IMR-90 (cell line): ENCODE measurements around the gene ATP6V0C. TPM values are rescaled to one million over a fixed set of nuclear protein-coding genes. Genes with fewer than 3 reads are reported as not detected.
"Not testable (repeated sequence)": the region's sequence is repeated elsewhere in the genome, so short reads cannot be mapped to it uniquely, and the experiment has no call there.

Experiments used
- ATAC-seq: fragments of 200-7000 bp; cut with Tn5 transposase; 2 replicates; pipeline ENCODE4 v1.9.1; 2020; ENCODE audit warnings: low read depth, mild to moderate bottlenecking, moderate library complexity
- BruUV-seq: library from RNA; stranded (reverse); fragments of 400-500 nt; replicated peaks from 2 replicates; lab custom pipeline; 2021; lab: Mats Ljungman, UMichigan
- CTCF ChIA-PET: fragments of 300-600 bp; formaldehyde crosslinking; extraction: SDS; loops from one replicate; lab custom pipeline; 2021; ENCODE audit warnings: antibody characterized with exemption; lab: Yijun Ruan, JAX
- POLR2A ChIA-PET: fragments of 300-600 bp; sonication (Branson Sonifier 250); formaldehyde crosslinking; loops from one replicate; lab custom pipeline; 2022; ENCODE audit warnings: antibody characterized with exemption; ENCODE audit not compliant: unreplicated experiment; lab: Charles Lee
- DNase-seq: peaks from one replicate; pipeline ENCODE4 v3.0.0; 2013
- H2AFZ ChIP-seq: replicated peaks from 2 replicates; pipeline ENCODE3; 2013; ENCODE audit warnings: low read length, mild to moderate bottlenecking; ENCODE audit not compliant: poor library complexity
- H2AK5ac ChIP-seq: 2 replicates; pipeline ENCODE4 v1.6.1; 2013; ENCODE audit warnings: low read depth, low read length, inconsistent platforms
- H2AK9ac ChIP-seq: replicated peaks from 2 replicates; pipeline ENCODE3; 2013; ENCODE audit warnings: mild to moderate bottlenecking, low read depth, low read length, moderate library complexity; ENCODE audit not compliant: poor library complexity
- H2BK120ac ChIP-seq: 2 replicates; pipeline ENCODE4 v1.6.1; 2013; ENCODE audit warnings: low read depth, low read length, inconsistent platforms
- H2BK15ac ChIP-seq: 3 replicates; pipeline ENCODE4 v1.6.1; 2013; ENCODE audit warnings: low read depth, low read length, inconsistent platforms
- H2BK20ac ChIP-seq: 2 replicates; pipeline ENCODE4 v1.6.1; 2013; ENCODE audit warnings: low read depth, mild to moderate bottlenecking, inconsistent platforms, low read length, moderate library complexity
- H2BK5ac ChIP-seq: 2 replicates; pipeline ENCODE4 v1.6.1; 2013; ENCODE audit warnings: mild to moderate bottlenecking, low read depth, low read length, inconsistent platforms; ENCODE audit not compliant: poor library complexity, severe bottlenecking
- H3K14ac ChIP-seq: replicated peaks from 2 replicates; pipeline ENCODE4 v1.6.1; 2013; ENCODE audit warnings: low read depth, low read length, inconsistent platforms
- H3K18ac ChIP-seq: 2 replicates; pipeline ENCODE4 v1.6.1; 2013; ENCODE audit warnings: low read depth, low read length, control low read depth
- H3K23ac ChIP-seq: 2 replicates; pipeline ENCODE4 v1.6.1; 2013; ENCODE audit warnings: low read depth, low read length, inconsistent platforms
- H3K27ac ChIP-seq: 2 replicates; pipeline ENCODE4 v1.5.1; 2013; ENCODE audit warnings: mild to moderate bottlenecking, control low read depth, low read length; ENCODE audit not compliant: insufficient read depth
- H3K27me3 ChIP-seq: 2 replicates; pipeline ENCODE4 v1.6.1; 2013; ENCODE audit warnings: low read length; ENCODE audit not compliant: control insufficient read depth, insufficient read depth
- H3K36me3 ChIP-seq: 2 replicates; pipeline ENCODE4 v1.6.1; 2013; ENCODE audit warnings: low read length, mixed read lengths; ENCODE audit not compliant: control insufficient read depth, insufficient read depth
- H3K4ac ChIP-seq: 2 replicates; pipeline ENCODE4 v1.6.1; 2013; ENCODE audit warnings: low read depth, low read length, inconsistent platforms
- H3K4me1 ChIP-seq: 2 replicates; pipeline ENCODE4 v1.6.1; 2013; ENCODE audit warnings: low read length, mixed read lengths; ENCODE audit not compliant: control insufficient read depth, insufficient read depth
- H3K4me2 ChIP-seq: 2 replicates; pipeline ENCODE4 v1.6.1; 2013; ENCODE audit warnings: low read depth, mild to moderate bottlenecking, control low read depth, low read length, moderate library complexity
- H3K4me3 ChIP-seq: 2 replicates; pipeline ENCODE4 v1.5.1; 2013; ENCODE audit warnings: low read depth, mild to moderate bottlenecking, control low read depth, low read length, moderate library complexity; ENCODE audit not compliant: insufficient read depth
- H3K56ac ChIP-seq: 2 replicates; pipeline ENCODE4 v1.6.1; 2013; ENCODE audit warnings: low read length, inconsistent platforms; ENCODE audit not compliant: insufficient read depth; ENCODE audit errors: extremely low read depth
- H3K79me1 ChIP-seq, 2 experiments: 2 replicates each; pipeline ENCODE4 v1.6.1; 2013; ENCODE audit warnings: low read length in 2 of 2, inconsistent platforms in 1 of 2, low read depth in 1 of 2
- H3K9ac ChIP-seq: 2 replicates; pipeline ENCODE4 v1.6.1; 2013; ENCODE audit warnings: low read depth, low read length, control low read depth
- H3K9me1 ChIP-seq: 2 replicates; pipeline ENCODE4 v1.6.1; 2013; ENCODE audit warnings: low read length, inconsistent platforms; ENCODE audit not compliant: insufficient read depth
- H3K9me3 ChIP-seq: 2 replicates; pipeline ENCODE4 v1.6.1; 2013; ENCODE audit warnings: low read length; ENCODE audit not compliant: control insufficient read depth, insufficient read depth
- H4K20me1 ChIP-seq: 2 replicates; pipeline ENCODE4 v1.6.1; 2013; ENCODE audit warnings: low read length, inconsistent platforms; ENCODE audit not compliant: insufficient read depth
- H4K5ac ChIP-seq: 2 replicates; pipeline ENCODE4 v1.6.1; 2013; ENCODE audit warnings: mild to moderate bottlenecking, low read depth, low read length, control low read depth
- H4K8ac ChIP-seq, 2 experiments: 2 replicates each; pipeline ENCODE4 v1.6.1; 2013; ENCODE audit warnings: low read depth in 2 of 2, low read length in 2 of 2, control low read depth in 1 of 2, inconsistent platforms in 1 of 2
- H4K91ac ChIP-seq: 2 replicates; pipeline ENCODE4 v1.6.1; 2013; ENCODE audit warnings: low read depth, low read length, inconsistent platforms; ENCODE audit not compliant: insufficient read depth
- CEBPB ChIP-seq: IDR thresholded peaks from 2 replicates; pipeline ENCODE4 v1.6.1; 2012; ENCODE audit warnings: low read depth, low read length, improper control_type of control experiment
- WGBS, 2 experiments: methylation state at CpG; one replicate each; pipeline versions ENCODE4 v1.1.5 to v1.1.7; 2013; ENCODE audit warnings: missing lambda C conversion rate in 2 of 2; ENCODE audit not compliant: insufficient read length in 1 of 2; ENCODE audit errors: extremely low coverage in 2 of 2; 5-methylcytosine and 5-hydroxymethylcytosine counted together
- dilution Hi-C: fragments of 300-500 bp; cut with HindIII; formaldehyde crosslinking; loops from one replicate; pipeline ENCODE4 v1.14.3; 2018; ENCODE audit warnings: low sequenced_read_pairs; ENCODE audit not compliant: unreplicated experiment
- in situ Hi-C: fragments of 300-500 bp; cut with MboI; formaldehyde crosslinking; loops from 3 replicates; pipeline ENCODE4 v1.14.3; 2019; ENCODE audit warnings: low sequenced_read_pairs, inconsistent platforms, mixed read lengths
- intact Hi-C: fragments of 100-400 bp; cut with micrococcal nuclease; formaldehyde crosslinking; loops from 2 replicates; pipeline ENCODE4 v1.10.0; 2022
- polyA plus RNA-seq, 3 experiments: library from polyadenylated mRNA; depleted of rRNA; stranded (reverse); fragments of >200 nt; gene quantifications; 2 replicates each; pipeline ENCODE4 v1.2.3, GENCODE V29; 2012; ENCODE audit warnings: low replicate concordance in 1 of 3
- total RNA-seq: library from RNA; depleted of rRNA; stranded (reverse); fragments of >200 nt; gene quantifications from 2 replicates; pipeline ENCODE4 v1.2.3, GENCODE V29; 2012

Gene ATP6V0C
- total and polyA plus RNA-seq, 2 of the 4 experiments (the other 2 are of a cell fraction) = 8.4 to 107 TPM

DNA sequence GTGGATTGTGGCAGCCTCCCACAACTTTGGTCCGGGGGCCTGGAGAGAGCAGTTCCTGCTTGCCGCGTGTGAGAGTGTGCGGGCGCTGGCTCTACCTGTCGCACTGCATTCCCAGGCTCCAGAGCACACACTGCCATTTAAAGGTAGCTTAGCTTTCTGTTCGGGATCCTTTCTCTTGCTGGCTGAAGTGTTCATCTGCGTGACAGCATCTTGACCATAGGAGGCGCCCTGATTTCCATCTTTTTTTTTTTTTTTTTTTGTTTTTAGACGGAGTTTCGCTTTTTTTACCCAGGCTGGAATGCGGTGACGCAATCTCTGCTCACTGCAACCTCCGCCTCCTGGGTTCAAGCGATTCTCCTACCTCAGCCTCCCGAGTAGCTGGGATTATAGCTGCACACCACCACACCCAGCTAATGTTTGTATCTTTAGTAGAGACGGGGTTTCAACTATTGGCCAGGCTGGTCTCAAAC lies 37.7 kb downstream of the ATP6V0C start:
- dilution Hi-C loops, DNase-seq, H3K4me3 ChIP-seq, H3K18ac ChIP-seq, H4K91ac ChIP-seq, H3K4me2 ChIP-seq, H2BK5ac ChIP-seq, H2BK15ac ChIP-seq, ATAC-seq, BruUV-seq, H2AK9ac ChIP-seq, H3K9me1 ChIP-seq, H4K5ac ChIP-seq, in situ Hi-C loops, H3K9me3 ChIP-seq, H3K79me1 ChIP-seq, H3K27ac ChIP-seq, H3K9ac ChIP-seq, H3K27me3 ChIP-seq, H4K20me1 ChIP-seq, H3K36me3 ChIP-seq, H3K14ac ChIP-seq, H3K4ac ChIP-seq, H3K56ac ChIP-seq, H2BK20ac ChIP-seq, H2AFZ ChIP-seq, H3K4me1 ChIP-seq, intact Hi-C loops, H2BK120ac ChIP-seq, H2AK5ac ChIP-seq, H3K23ac ChIP-seq, POLR2A ChIA-PET: not testable (repeated sequence)
- 100% methylated on average over 1 of the region's 17 CpGs; no CpG with 5 or more reads in 1 of the 2 experiments for WGBS, 2 experiments
- CTCF ChIA-PET = interaction anchor here (0.6 to 0.7 kb wide), 3 partner anchors 44 to 324 kb away, joined by 4 to 5 read pairs (median 5); no protein-coding TSS in a partner anchor
- TF ChIP-seq CEBPB = peak; percentile 79
- 0 out of 4 replicates have a peak overlapping the region, but pooled peaks of 1 of the 2 experiments have one; percentile 16 for H4K8ac ChIP-seq

DNA sequence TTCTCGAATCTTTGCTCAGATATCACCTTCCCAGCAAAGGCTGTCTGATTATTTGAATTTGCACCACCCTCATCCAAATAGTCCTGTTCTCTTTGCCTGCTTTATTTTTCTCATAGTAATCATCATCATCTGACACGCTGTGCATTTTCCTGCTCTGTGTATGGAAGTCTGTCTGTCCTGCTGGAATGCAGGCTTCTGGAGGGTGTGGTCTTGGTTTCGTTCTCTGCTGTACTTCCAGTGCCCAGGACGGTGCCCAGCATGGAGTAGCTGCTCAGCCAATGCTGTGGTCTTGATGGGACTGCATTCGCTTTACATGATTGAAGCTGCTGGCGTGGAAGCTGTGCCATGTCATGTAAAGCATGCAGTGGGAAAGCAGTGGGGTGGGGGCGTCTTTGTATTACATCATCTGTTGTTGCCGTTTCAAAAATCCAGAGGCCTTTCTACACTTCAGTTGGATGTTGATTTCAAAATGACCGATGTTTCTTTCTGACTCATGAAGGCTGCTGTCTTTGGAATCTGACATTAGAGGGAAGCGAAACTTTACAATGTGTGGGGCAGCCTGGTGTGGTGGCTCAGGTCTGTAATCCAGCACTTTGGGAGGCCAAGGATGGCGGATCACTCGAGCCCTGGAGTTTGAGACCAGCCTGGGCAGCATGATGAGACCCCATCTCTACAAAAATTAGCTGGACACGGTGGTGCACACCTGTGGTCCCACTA lies 41.1 kb downstream of the ATP6V0C start:
- H2AK5ac ChIP-seq, H3K4me2 ChIP-seq, H3K4me3 ChIP-seq, H2BK15ac ChIP-seq, H4K20me1 ChIP-seq, H3K4ac ChIP-seq, H2BK120ac ChIP-seq, in situ Hi-C loops, H3K4me1 ChIP-seq, H4K91ac ChIP-seq, CTCF ChIA-PET, intact Hi-C loops, H4K8ac ChIP-seq, DNase-seq, H3K79me1 ChIP-seq, H3K9me1 ChIP-seq, H3K56ac ChIP-seq, H2AK9ac ChIP-seq, dilution Hi-C loops, H3K9me3 ChIP-seq, POLR2A ChIA-PET, H3K23ac ChIP-seq, H3K18ac ChIP-seq, H3K27ac ChIP-seq, H3K9ac ChIP-seq, H4K5ac ChIP-seq, H3K14ac ChIP-seq, H3K36me3 ChIP-seq, H2BK5ac ChIP-seq, H3K27me3 ChIP-seq, H2AFZ ChIP-seq, H2BK20ac ChIP-seq: not testable (repeated sequence)
- peak; percentile 74 for ATAC-seq
- no CpG with 5 or more reads among the region's 13 CpGs for WGBS, 2 experiments
- TSS peak; percentile 77 for BruUV-seq
